ENCODE measurements around the gene PTPRK.

The PTPRK gene

GRCh38 chr6:127976111-127976510 is 544.3 kb downstream of the PTPRK start:
- no CpG with 5 or more reads among the region's 3 CpGs for WGBS (ENCODE audit: extremely low coverage, insufficient coverage, insufficient read length)
- H4K91ac ChIP-seq (ENCODE audit: low read depth, low read length) = no peak overlapping the region
- no peak overlapping the region for H3K27ac ChIP-seq (ENCODE audit: low read depth, low read length)
- H2AK5ac ChIP-seq (ENCODE audit: low read length) = no peak overlapping the region
- no peak overlapping the region for H2BK12ac ChIP-seq (ENCODE audit: low read length)
- H3K79me1 ChIP-seq (ENCODE audit: low read length) = no peaks in the 10 kb centered on the region
- DNase-seq = no peak
- H3K79me2 ChIP-seq (ENCODE audit: control insufficient read depth, insufficient read depth, low read length, poor library complexity) = no peaks in the 10 kb centered on the region
- H3K27me3 ChIP-seq (ENCODE audit: insufficient read depth, low read length) = no peaks in the 10 kb centered on the region
- H3K4me2 ChIP-seq (ENCODE audit: low read length) = no peak overlapping the region
- H3K9ac ChIP-seq (ENCODE audit: low read length) = no peak overlapping the region
- no peak overlapping the region for H2BK120ac ChIP-seq (ENCODE audit: insufficient read depth, low read length, poor library complexity)
- no peak overlapping the region for H2AFZ ChIP-seq (ENCODE audit: insufficient read depth, low read length, poor library complexity)
- no peak overlapping the region for H3K4me3 ChIP-seq (ENCODE audit: low read depth, low read length)
- no peak overlapping the region for H3K14ac ChIP-seq (ENCODE audit: low read length)
- no peak overlapping the region for H2BK5ac ChIP-seq (ENCODE audit: low read depth, low read length, poor library complexity)
- H3K36me3 ChIP-seq (ENCODE audit: control insufficient read depth in 1 of 2, insufficient read depth in 2 of 2, low read length in 2 of 2) = peaks cover 2 to 4% of the 10 kb centered on the region in 2 experiments
- H4K8ac ChIP-seq (ENCODE audit: low read depth, low read length) = no peak overlapping the region
- no peak overlapping the region for H3K18ac ChIP-seq (ENCODE audit: low read length)
- no peak overlapping the region for H3K23ac ChIP-seq (ENCODE audit: low read length)
- peaks cover 2 to 8% of the 10 kb centered on the region in 2 experiments for H3K4me1 ChIP-seq (ENCODE audit: control insufficient read depth in 1 of 2, insufficient read depth in 2 of 2, low read length in 2 of 2)
- no peaks in the 10 kb centered on the region for H3K9me3 ChIP-seq (ENCODE audit: insufficient read depth, low read depth, low read length)
- H3K4ac ChIP-seq (ENCODE audit: low read depth, low read length) = no peak overlapping the region
- no peak overlapping the region for H4K12ac ChIP-seq (ENCODE audit: low read depth, low read length)

- no peaks in the 10 kb centered on the region for H3K9me3 ChIP-seq (ENCODE audit: insufficient read depth, low read depth, low read length)
- H4K12ac ChIP-seq (ENCODE audit: low read depth, low read length) = no peak overlapping the region
- H2AFZ ChIP-seq (ENCODE audit: insufficient read depth, low read length, poor library complexity) = no peak overlapping the region
- H3K36me3 ChIP-seq (ENCODE audit: control insufficient read depth in 1 of 2, insufficient read depth in 2 of 2, low read length in 2 of 2) = peaks cover 2 to 4% of the 10 kb centered on the region in 2 experiments
- no peak overlapping the region for H2BK120ac ChIP-seq (ENCODE audit: insufficient read depth, low read length, poor library complexity)
- H3K27ac ChIP-seq (ENCODE audit: low read depth, low read length) = no peak overlapping the region
- H2BK5ac ChIP-seq (ENCODE audit: low read depth, low read length, poor library complexity) = no peak overlapping the region
- H3K4me3 ChIP-seq (ENCODE audit: low read depth, low read length) = no peak overlapping the region
- H3K4ac ChIP-seq (ENCODE audit: low read depth, low read length) = no peak overlapping the region
- H3K9ac ChIP-seq (ENCODE audit: low read length) = no peak overlapping the region
- H3K18ac ChIP-seq (ENCODE audit: low read length) = no peak overlapping the region
- H3K14ac ChIP-seq (ENCODE audit: low read length) = no peak overlapping the region
- peak overlapping the region; percentile 42 for H2BK12ac ChIP-seq (ENCODE audit: low read length)
- no peaks in the 10 kb centered on the region for H3K79me2 ChIP-seq (ENCODE audit: control insufficient read depth, insufficient read depth, low read length, poor library complexity)
- no CpG with 5 or more reads among the region's 8 CpGs for WGBS (ENCODE audit: extremely low coverage, insufficient coverage, insufficient read length)
- DNase-seq = no peak
- H4K8ac ChIP-seq (ENCODE audit: low read depth, low read length) = no peak overlapping the region
- H2AK5ac ChIP-seq (ENCODE audit: low read length) = no peak overlapping the region
- no peaks in the 10 kb centered on the region for H3K27me3 ChIP-seq (ENCODE audit: insufficient read depth, low read length)
- H3K4me2 ChIP-seq (ENCODE audit: low read length) = no peak overlapping the region
- no peaks in the 10 kb centered on the region for H3K79me1 ChIP-seq (ENCODE audit: low read length)
- peaks cover 2 to 8% of the 10 kb centered on the region in 2 experiments for H3K4me1 ChIP-seq (ENCODE audit: control insufficient read depth in 1 of 2, insufficient read depth in 2 of 2, low read length in 2 of 2)
- no peak overlapping the region for H4K91ac ChIP-seq (ENCODE audit: low read depth, low read length)
- no peak overlapping the region for H3K23ac ChIP-seq (ENCODE audit: low read length)
Observed at GRCh38 chr6:127972815-127973214, 547.6 kb downstream of the PTPRK start.

- no peak overlapping the region for H4K12ac ChIP-seq (ENCODE audit: low read depth, low read length)
Observed at GRCh38 chr6:127971945-127972391, 548.4 kb downstream of the PTPRK start.

GRCh38 chr6:127971386-127971785 is 549.0 kb downstream of the PTPRK start:
- Histone ChIP-seq H3K4me2 (ENCODE audit: low read length) (no peak overlapping the region), H3K79me1 (ENCODE audit: low read length) (no peaks in the 10 kb centered on the region), H4K8ac (ENCODE audit: low read depth, low read length) (no peak overlapping the region), H3K4me3 (ENCODE audit: low read depth, low read length) (no peak overlapping the region), H3K18ac (ENCODE audit: low read length) (no peak overlapping the region), H3K4me1 (ENCODE audit: control insufficient read depth in 1 of 2, insufficient read depth in 2 of 2, low read length in 2 of 2) (peaks cover 4 to 12% of the 10 kb centered on the region in 2 experiments), H3K79me2 (ENCODE audit: control insufficient read depth, insufficient read depth, low read length, poor library complexity) (no peaks in the 10 kb centered on the region), H2BK5ac (ENCODE audit: low read depth, low read length, poor library complexity) (no peak overlapping the region), H4K91ac (ENCODE audit: low read depth, low read length) (no peak overlapping the region), H2BK12ac (ENCODE audit: low read length) (no peak overlapping the region), H3K4ac (ENCODE audit: low read depth, low read length) (no peak overlapping the region), H2AK5ac (ENCODE audit: low read length) (no peak overlapping the region), H3K9me3 (ENCODE audit: insufficient read depth, low read depth, low read length) (no peaks in the 10 kb centered on the region), H3K36me3 (ENCODE audit: control insufficient read depth in 1 of 2, insufficient read depth in 2 of 2, low read length in 2 of 2) (peaks cover 2 to 4% of the 10 kb centered on the region in 2 experiments), H4K12ac (ENCODE audit: low read depth, low read length) (no peak overlapping the region), H3K14ac (ENCODE audit: low read length) (no peak overlapping the region), H3K27ac (ENCODE audit: low read depth, low read length) (no peak overlapping the region), H3K27me3 (ENCODE audit: insufficient read depth, low read length) (no peaks in the 10 kb centered on the region), H3K9ac (ENCODE audit: low read length) (no peak overlapping the region), H2BK120ac (ENCODE audit: insufficient read depth, low read length, poor library complexity) (no peak overlapping the region), H2AFZ (ENCODE audit: insufficient read depth, low read length, poor library complexity) (no peak overlapping the region), H3K23ac (ENCODE audit: low read length) (no peak overlapping the region)
- DNase-seq = no peak
- WGBS (ENCODE audit: extremely low coverage, insufficient coverage, insufficient read length) = no CpG with 5 or more reads among the region's 2 CpGs

More at GRCh38 chr6:127971945-127972391, 548.4 kb downstream of the PTPRK start:
- H2BK120ac ChIP-seq (ENCODE audit: insufficient read depth, low read length, poor library complexity) = no peak overlapping the region
- H3K27me3 ChIP-seq (ENCODE audit: insufficient read depth, low read length) = no peaks in the 10 kb centered on the region
- no peak overlapping the region for H3K4ac ChIP-seq (ENCODE audit: low read depth, low read length)
- H2BK12ac ChIP-seq (ENCODE audit: low read length) = no peak overlapping the region
- no peak overlapping the region for H3K23ac ChIP-seq (ENCODE audit: low read length)
- H3K27ac ChIP-seq (ENCODE audit: low read depth, low read length) = peak overlapping the region; percentile 71
- no peak overlapping the region for H3K9ac ChIP-seq (ENCODE audit: low read length)
- no peak overlapping the region for H3K4me3 ChIP-seq (ENCODE audit: low read depth, low read length)
- H3K36me3 ChIP-seq (ENCODE audit: control insufficient read depth in 1 of 2, insufficient read depth in 2 of 2, low read length in 2 of 2) = peaks cover 2 to 4% of the 10 kb centered on the region in 2 experiments
- no peak overlapping the region for H3K14ac ChIP-seq (ENCODE audit: low read length)
- H3K4me1 ChIP-seq (ENCODE audit: control insufficient read depth in 1 of 2, insufficient read depth in 2 of 2, low read length in 2 of 2) = peaks cover 4 to 12% of the 10 kb centered on the region in 2 experiments
- DNase-seq = peak; percentile 50 to 90
- peak overlapping the region; percentile 51 for H4K91ac ChIP-seq (ENCODE audit: low read depth, low read length)
- H2BK5ac ChIP-seq (ENCODE audit: low read depth, low read length, poor library complexity) = no peak overlapping the region
- no peaks in the 10 kb centered on the region for H3K79me2 ChIP-seq (ENCODE audit: control insufficient read depth, insufficient read depth, low read length, poor library complexity)
- no peak overlapping the region for H2AFZ ChIP-seq (ENCODE audit: insufficient read depth, low read length, poor library complexity)
- no peak overlapping the region for H4K8ac ChIP-seq (ENCODE audit: low read depth, low read length)
- no peaks in the 10 kb centered on the region for H3K79me1 ChIP-seq (ENCODE audit: low read length)
- no CpG with 5 or more reads among the region's 4 CpGs for WGBS (ENCODE audit: extremely low coverage, insufficient coverage, insufficient read length)
- no peaks in the 10 kb centered on the region for H3K9me3 ChIP-seq (ENCODE audit: insufficient read depth, low read depth, low read length)
- no peak overlapping the region for H3K18ac ChIP-seq (ENCODE audit: low read length)
- H3K4me2 ChIP-seq (ENCODE audit: low read length) = no peak overlapping the region
- no peak overlapping the region for H2AK5ac ChIP-seq (ENCODE audit: low read length)
